HEK293T (cell line): Measurements from ENCODE around the gene SNAI1.

Experiments used
- CTCF ChIA-PET: fragments of 350-600 bp; formaldehyde crosslinking; extraction: SDS; loops from one replicate; lab custom pipeline; 2021; ENCODE audit warnings: antibody characterized with exemption, inconsistent platforms; lab: Yijun Ruan, JAX
- POLR2A ChIA-PET: fragments of 350-600 bp; formaldehyde crosslinking; extraction: SDS; loops from one replicate; lab custom pipeline; 2020; ENCODE audit warnings: antibody characterized with exemption, inconsistent platforms; lab: Yijun Ruan, JAX
- DNase-seq: peaks from one replicate; pipeline ENCODE4 v3.0.0; 2012; ENCODE audit warnings: mixed read lengths; ENCODE audit errors: extremely low spot score
- ARNT ChIP-seq: fragments of 450-650 bp; IDR thresholded peaks from 2 replicates; pipeline ENCODE4 v1.6.1; 2017; ENCODE audit warnings: mild to moderate bottlenecking
- BHLHE40 ChIP-seq: fragments of 450-650 bp; IDR thresholded peaks from 2 replicates; pipeline ENCODE4 v1.6.1; 2016; ENCODE audit warnings: mild to moderate bottlenecking, moderate library complexity, borderline replicate concordance
- CTBP1 ChIP-seq: fragments of 450-650 bp; IDR thresholded peaks from 2 replicates; pipeline ENCODE4 v1.6.1; 2016; ENCODE audit warnings: borderline replicate concordance
- ELF4 ChIP-seq: fragments of 450-650 bp; IDR thresholded peaks from 2 replicates; pipeline ENCODE4 v1.6.1; 2017; ENCODE audit warnings: antibody characterized with exemption
- FOXA1 ChIP-seq: fragments of 450-650 bp; IDR thresholded peaks from 2 replicates; pipeline ENCODE4 v1.6.1; 2016; ENCODE audit warnings: mild to moderate bottlenecking
- FOXK2 ChIP-seq: fragments of 450-650 bp; IDR thresholded peaks from 2 replicates; pipeline ENCODE4 v1.6.1; 2016; ENCODE audit warnings: mild to moderate bottlenecking
- FOXM1 ChIP-seq: fragments of 450-650 bp; IDR thresholded peaks from 2 replicates; pipeline ENCODE4 v1.6.1; 2017; ENCODE audit warnings: mild to moderate bottlenecking, borderline replicate concordance
- HDGF ChIP-seq: fragments of 450-650 bp; IDR thresholded peaks from 2 replicates; pipeline ENCODE4 v1.6.1; 2017; ENCODE audit warnings: antibody characterized with exemption, borderline replicate concordance
- L3MBTL2 ChIP-seq: fragments of 450-650 bp; conservative IDR thresholded peaks from 2 replicates; pipeline ENCODE4 v1.6.1; 2016; ENCODE audit warnings: mild to moderate bottlenecking
- LEF1 ChIP-seq: fragments of 450-650 bp; IDR thresholded peaks from 2 replicates; pipeline ENCODE4 v1.6.1; 2017; ENCODE audit warnings: mild to moderate bottlenecking, borderline replicate concordance
- NFRKB ChIP-seq: fragments of 450-650 bp; IDR thresholded peaks from 2 replicates; pipeline ENCODE4 v1.6.1; 2016; ENCODE audit warnings: mild to moderate bottlenecking, moderate library complexity
- SP1 ChIP-seq: fragments of 450-650 bp; IDR thresholded peaks from 2 replicates; pipeline ENCODE4 v1.6.1; 2017
- SUZ12 ChIP-seq: fragments of 450-650 bp; IDR thresholded peaks from 2 replicates; pipeline ENCODE4 v1.6.1; 2016; ENCODE audit warnings: mild to moderate bottlenecking
- TARDBP ChIP-seq: fragments of 450-650 bp; IDR thresholded peaks from 2 replicates; pipeline ENCODE4 v1.6.1; 2016
- ZNF384 ChIP-seq: fragments of 450-650 bp; IDR thresholded peaks from 2 replicates; pipeline ENCODE4 v1.6.1; 2016
- TF ChIP-seq, protein P1 (sequence below): fragments of 450-650 bp; IDR thresholded peaks from 2 replicates; pipeline ENCODE4 v1.6.1; 2016

Gene SNAI1

DNA sequence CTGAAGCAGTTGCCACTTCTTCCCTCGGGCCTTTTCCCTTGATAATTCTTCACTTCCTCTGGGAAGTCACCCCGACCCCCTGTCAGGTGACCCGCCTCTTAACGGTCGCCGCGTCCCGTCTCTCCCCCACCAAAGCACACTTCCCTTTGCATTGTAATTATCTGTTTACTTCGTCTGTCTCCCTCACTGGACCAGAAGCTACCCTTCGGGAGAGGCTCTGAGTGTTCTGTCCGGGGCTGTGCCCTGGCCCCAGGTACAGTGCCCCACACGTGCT is 771 bp upstream of the SNAI1 start:
- TF ChIP-seq ELF4 (no peak), ARNT (no peak), NFRKB (no peak), FOXM1 (no peak), SUZ12 (no peak), FOXK2 (no peak), CTBP1 (no peak), L3MBTL2 (no peak), SP1 (no peak), FOXA1 (no peak), LEF1 (no peak), TARDBP (no peak), HDGF (no peak), BHLHE40 (no peak), ZNF384 (no peak)
- TF ChIP-seq, protein P1, sequence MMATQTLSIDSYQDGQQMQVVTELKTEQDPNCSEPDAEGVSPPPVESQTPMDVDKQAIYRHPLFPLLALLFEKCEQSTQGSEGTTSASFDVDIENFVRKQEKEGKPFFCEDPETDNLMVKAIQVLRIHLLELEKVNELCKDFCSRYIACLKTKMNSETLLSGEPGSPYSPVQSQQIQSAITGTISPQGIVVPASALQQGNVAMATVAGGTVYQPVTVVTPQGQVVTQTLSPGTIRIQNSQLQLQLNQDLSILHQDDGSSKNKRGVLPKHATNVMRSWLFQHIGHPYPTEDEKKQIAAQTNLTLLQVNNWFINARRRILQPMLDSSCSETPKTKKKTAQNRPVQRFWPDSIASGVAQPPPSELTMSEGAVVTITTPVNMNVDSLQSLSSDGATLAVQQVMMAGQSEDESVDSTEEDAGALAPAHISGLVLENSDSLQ: no peak
- ChIA-PET POLR2A (interaction anchor here (1.1 to 1.4 kb wide), 2 partner anchors 88 to 89 kb away, joined by 3 to 6 read pairs; no protein-coding TSS in a partner anchor), CTCF (interaction anchor here (0.7 to 3.4 kb wide), 4 partner anchors 37 to 104 kb away, joined by 3 to 78 read pairs (median 3); no protein-coding TSS in a partner anchor)
- no peak for DNase-seq

- ChIA-PET POLR2A (interaction anchor here (0.6 to 1.4 kb wide), 3 partner anchors 50 to 88 kb away, joined by 3 to 6 read pairs (median 3); no protein-coding TSS in a partner anchor), CTCF (interaction anchor here (2.3 kb wide), 1 partner anchor 88 kb away, joined by 8 read pairs; no protein-coding TSS in a partner anchor)
- no peak for TF ChIP-seq TARDBP
- no peak for TF ChIP-seq BHLHE40
- no peak for TF ChIP-seq ARNT
- TF ChIP-seq HDGF: no peak
- no peak; the same call in none of the 2 replicates for TF ChIP-seq L3MBTL2
- TF ChIP-seq, protein P1: no peak
- no peak for TF ChIP-seq FOXM1
- TF ChIP-seq ELF4: no peak
- TF ChIP-seq LEF1: no peak
- no peak for TF ChIP-seq SUZ12
- no peak for TF ChIP-seq ZNF384
- no peak for TF ChIP-seq FOXK2
- TF ChIP-seq NFRKB: no peak
- TF ChIP-seq SP1: no peak
- DNase-seq: no peak
Observed at GRCh38 chr20:49983123-49983847, 505 bp downstream of the SNAI1 start.

- ChIA-PET CTCF (interaction anchor here (0.6 to 2.3 kb wide), 3 partner anchors 68 to 101 kb away, joined by 3 to 8 read pairs (median 4); no protein-coding TSS in a partner anchor), POLR2A (no interaction called here)
- TF ChIP-seq SUZ12 (no peak), FOXA1 (no peak), ARNT (no peak), BHLHE40 (no peak), HDGF (no peak)
- TF ChIP-seq, protein P1: no peak
- DNase-seq: no peak
Observed at GRCh38 chr20:49983848-49984408, 1.1 kb downstream of the SNAI1 start.

DNA sequence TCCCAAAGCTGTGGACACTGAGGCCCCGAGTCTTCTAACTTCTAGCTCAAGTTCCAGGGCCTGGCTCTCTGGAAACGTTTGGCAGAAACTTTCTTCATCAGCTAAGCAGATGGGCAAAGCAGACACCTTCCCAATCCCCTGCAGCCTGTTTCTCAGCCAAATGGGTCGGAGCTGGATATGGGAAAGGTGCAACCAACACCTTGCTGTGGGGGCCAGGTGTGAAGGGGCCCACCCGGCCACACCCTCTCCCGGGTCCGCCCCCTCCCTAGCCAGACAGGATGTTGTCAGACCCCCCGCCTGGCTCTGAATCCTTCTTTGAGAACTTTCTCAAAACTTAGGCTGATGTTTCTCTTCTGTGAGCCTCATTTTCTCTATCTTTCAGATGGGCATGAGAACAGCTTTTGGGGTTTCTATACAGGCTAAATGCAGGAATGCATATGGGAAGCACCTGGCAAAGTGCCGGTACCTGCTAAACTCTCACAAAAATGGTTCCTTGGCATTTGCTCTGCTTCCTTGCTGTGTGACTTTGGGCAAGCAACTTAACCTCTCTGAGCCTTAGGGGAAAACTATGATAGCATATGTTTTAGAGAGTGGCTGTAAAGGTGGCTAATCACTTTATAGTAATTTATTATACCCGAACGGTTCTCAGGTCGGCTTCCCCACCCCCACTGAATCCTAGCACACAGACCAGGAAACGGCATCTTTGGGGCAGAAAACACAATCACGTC is 1.8 kb downstream of the SNAI1 start:
- ChIA-PET POLR2A (no interaction called here), CTCF (interaction anchor here (0.6 to 2.3 kb wide), 3 partner anchors 69 to 100 kb away, joined by 3 to 8 read pairs (median 4); no protein-coding TSS in a partner anchor)
- DNase-seq: no peak
- TF ChIP-seq CTBP1: no peak
- TF ChIP-seq SUZ12: no peak
- no peak for TF ChIP-seq NFRKB

DNA sequence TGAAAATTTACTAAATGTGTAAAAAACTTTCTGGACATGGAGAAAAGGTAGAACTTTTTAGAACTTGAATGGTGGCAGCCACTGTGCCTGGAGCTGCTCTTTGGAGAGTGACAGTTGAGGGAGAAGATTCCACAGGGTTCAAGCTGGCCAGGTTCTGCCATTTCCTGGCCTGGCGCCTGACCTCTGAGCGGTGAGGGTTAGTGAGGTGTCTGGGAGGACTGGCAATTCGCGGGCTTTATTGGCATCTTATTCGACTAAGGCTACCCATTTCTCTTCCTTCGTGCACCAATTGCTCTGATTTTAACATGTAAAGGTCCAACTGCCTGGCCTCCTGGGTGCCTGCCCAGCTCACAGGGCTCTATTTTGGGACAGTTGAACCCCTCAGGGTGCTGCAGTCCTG is 2.4 kb downstream of the SNAI1 start:
- POLR2A ChIA-PET: no interaction called here
- CTCF ChIA-PET: no interaction called here
- no peak for DNase-seq
- TF ChIP-seq SUZ12: no peak
- no peak for TF ChIP-seq HDGF
- no peak for TF ChIP-seq LEF1
- no peak for TF ChIP-seq ARNT
- TF ChIP-seq L3MBTL2: no peak
- no peak for TF ChIP-seq FOXK2
- no peak for TF ChIP-seq ELF4
- TF ChIP-seq, protein P1: no peak
